GM21447 (cell line): ENCODE results near the gene MDC1.

Experiments used
- ATAC-seq: cut with Tn5 transposase; IDR thresholded peaks from one replicate; pipeline ENCODE4 v1.9.1; 2021; ENCODE audit not compliant: unreplicated experiment

MDC1 gene

DNA sequence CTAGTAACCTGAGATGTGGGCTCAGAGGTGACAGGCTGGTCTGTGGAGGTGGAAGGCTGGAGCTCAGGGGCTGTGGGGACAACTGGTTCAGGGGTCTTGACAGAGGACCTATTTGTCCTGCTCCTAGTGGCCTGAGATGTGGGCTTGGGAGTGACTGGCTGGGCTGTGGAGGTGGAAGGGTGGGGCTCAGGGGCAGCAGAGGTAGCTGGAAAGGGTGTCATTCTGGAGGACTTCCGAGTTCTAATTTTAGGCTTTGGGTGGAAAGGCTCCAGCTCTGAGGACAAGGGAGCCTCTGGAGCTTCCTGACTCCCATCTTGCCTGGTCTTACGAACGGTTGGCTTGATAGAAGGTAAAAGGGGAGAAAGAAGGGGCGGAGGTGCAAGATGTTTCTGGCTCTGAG is 11.5 kb downstream of the MDC1 start:
- ATAC-seq = no peak

DNA sequence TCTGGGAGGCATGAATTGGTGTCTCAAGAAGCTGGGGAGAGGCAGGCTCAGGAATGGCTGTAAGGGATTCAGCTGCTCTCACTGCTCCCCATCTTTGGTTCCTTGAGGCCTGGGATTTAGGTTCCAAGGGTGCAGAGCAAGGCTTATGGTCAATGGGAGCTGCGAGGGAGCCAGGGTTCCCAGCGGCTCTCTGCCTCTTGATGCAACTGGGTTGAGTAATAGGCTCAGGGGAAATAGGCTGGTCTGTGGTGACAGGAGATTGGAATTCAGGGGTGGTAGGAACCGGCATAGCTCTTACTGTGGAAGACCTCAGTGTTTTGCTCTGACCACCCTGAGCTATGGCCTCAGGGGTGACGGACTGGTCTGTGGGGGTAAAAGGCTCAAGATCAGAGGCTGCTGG is 13.3 kb downstream of the MDC1 start:
- no peak for ATAC-seq

DNA sequence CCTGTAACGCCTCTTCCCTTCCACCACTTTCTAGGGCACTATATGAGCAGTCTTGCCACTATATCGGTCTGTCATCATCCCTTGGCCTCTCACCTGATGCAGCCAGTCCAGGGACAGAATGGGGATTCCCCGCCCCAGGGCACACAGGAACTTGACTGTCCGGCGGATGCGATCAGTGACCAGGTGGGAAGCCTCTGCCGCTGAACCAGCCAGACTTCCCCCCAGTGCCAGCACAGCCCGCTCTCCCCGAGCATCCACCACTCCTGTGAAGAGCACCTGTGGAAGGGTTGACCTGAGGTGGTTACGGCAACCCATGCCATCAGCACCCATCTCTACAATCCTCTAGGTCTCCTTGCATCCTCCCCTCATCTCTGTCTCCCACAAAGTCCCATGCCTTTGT is 14.1 kb downstream of the MDC1 start:
- no peak for ATAC-seq

DNA sequence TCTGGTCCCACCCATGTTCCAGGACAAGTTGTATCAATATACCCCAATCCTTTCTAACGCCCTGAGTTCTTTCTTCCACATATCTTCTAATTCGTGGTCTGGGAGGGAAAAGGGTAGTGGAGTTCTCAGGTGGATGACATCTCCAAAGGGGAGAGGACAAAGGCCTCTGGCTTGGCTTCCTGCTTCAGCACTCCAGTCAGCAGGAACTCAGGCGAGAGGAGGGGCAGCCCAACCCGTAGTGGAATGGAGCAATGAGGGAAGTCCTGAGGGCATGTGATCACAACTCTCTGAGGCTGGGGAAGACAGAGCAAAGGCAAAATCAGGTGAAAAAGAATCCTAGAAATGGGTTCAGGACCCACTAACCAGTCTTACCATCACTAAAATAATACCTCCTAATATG is 16.7 kb downstream of the MDC1 start:
- ATAC-seq = no peak

DNA sequence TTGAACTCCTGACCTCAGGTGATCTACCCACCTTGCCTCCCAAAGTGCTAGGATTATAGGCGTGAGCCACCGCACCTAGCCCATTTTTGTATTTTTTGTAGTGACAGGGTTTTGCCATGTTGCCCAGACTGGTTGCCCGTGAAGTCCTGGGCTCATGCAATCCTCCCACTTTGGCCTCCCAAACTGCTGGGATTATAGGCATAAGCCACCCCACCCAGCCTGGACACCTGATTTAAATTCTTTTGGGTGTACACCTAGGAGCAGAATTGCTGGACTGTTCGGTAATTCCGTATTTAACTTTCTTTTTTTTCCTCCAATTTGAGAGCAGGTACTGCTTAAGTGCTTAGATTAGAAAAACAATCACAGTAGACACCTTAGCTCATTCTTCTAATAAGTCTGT is 20.6 kb downstream of the MDC1 start:
- no peak for ATAC-seq

DNA sequence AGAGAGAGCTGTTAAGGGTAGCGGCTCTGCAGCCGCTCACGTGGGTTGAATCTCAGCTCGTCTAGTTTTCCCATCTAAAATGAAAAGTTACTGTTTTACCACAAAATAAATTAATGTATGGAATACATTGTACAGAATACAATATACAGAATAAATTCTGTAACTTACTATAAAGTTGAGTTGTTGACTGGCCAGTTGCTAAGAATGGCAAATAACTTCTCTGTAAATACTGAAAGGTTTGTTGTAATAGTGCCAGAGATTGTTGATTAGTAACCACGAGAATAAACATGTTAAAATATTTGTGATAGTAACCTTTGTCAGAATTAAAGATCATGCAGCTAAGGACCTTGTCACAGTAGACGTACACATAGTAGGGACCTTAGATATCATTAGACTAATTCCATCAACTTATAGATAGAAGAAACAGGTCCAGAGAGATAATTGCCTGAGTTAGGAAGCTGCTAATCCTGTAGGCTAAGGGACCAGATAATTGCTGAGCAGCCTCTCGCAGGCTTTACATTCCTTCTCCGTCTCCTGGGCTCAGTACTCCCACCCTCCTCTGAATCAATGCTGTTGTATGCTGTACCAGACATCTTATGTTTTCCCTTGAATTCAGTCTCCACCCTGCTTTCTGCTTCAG is 25.8 kb downstream of the MDC1 start:
- no peak for ATAC-seq

DNA sequence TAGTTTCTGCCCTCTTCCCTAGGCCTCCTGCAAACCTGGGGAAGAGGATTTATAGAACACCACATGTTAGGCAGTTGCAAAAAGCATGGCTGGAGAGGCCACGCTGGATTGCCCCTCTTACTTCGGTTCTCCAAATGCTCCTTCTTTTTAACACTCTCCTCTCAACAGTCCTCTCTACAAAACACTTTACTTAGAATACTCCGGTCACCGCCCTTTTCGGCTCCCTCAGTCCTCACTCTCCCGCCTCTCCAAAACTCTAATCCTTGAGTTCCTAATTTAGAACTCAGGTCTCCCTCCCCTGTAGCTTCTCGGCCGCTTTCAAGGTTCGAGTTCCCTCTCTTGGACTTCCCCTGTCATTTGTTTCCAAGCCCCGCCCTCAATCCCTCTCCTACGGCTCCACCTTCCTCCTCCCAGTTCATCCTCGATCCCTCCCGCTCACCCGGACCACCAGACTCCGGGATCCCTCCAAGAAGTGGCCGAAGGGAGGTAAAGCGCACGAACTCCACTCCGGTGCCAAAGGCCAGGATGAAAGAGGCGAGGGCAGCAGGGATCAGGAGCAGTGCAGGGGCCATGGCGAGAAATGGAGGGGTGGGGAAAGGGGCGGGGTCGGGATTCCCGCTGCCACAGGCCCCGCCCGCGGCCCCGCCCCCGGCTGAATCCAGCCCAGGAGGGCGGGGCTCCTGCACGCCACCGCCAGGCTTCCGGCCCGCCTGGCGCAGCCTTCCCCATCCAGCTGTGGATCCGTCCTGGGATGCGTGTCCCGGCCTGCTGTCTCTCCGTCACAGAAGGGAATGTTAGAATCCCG is 26.5 kb downstream of the MDC1 start, which contains the start of gene NRM:
NRM (minus strand) TSS at position 582 of the 805 bp plus-strand sequence; CDS start at position 572, 10 bp downstream.
- ATAC-seq = peak; percentile 20

DNA sequence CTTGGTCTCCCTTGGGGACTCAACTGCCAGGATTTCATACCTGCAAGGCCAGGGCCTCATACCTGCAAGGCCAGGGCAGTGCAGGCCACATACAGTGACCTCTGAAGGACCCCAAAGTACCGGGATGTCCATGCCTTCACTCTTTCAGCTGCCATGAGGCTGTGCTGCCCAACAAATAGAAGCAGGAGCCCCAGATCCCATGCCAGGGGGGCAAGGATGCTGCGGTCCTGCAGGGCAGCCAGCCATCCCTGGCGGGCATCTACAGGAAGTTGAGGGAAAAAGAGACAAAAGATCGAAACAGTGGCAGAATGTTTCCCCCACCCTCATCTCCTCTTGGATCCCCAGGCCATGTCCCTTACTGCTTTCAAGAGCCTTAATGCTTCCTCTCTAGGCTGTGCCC is 27.1 kb downstream of the MDC1 start:
- no peak for ATAC-seq

DNA sequence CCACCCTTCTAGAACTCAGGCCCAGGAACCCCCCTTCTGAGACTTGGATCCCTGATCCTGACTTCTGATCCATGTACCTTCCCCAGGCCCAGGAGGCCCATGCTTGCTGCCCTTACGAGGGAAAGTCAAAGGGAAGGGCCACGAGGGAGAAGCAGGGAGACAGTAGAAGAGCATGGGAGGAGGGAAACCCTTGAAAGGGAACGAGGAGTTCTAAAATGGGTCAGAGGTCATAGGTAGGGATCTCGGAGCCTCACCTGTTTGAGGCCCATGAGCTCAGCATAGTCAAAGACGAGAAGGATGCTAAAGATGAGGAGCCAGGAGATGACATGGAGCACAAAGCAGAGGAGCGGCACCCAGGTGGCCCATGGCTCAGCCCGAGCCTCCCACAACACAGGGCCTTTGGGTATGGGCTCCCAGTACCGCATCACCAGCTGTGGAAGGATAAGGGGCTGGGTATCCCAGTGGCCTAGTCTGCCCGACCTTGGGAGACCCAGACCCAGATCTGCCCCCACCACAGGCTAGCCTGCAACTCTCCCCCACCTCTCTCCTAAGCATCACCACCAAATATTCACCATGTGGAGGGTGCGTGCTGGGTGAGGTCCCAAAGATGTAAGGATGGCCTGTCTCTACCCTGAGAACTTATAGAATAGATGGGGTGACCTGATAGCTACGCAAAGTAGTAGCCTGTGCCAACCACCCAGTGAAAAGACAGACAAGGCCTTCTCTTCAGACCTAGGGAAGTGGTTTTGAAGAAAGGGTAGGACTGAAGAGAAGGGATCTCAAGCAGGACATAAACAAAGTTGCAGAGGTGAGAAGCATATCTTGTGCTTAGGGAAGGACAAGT is 27.8 kb downstream of the MDC1 start:
- ATAC-seq = no peak

DNA sequence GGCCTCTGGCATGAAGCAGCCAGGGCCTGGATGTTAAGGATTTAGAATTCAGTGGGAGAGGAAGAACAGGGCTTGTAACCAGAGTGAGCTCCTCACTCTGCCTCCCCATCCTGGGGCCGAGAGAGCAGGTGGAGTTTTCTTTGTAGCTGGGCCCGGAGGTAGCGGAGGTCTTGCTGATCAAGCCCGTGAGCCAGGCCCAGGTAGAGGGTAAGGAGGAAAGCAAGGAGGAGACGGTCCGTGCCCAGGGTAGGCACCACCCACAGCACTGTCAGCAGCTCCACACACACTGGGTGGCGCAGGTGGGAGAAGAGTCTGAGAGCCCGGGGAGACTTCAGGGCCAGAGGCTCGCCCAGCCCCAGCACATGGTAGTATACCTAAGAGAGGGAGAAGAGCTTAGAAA is 28.5 kb downstream of the MDC1 start:
- no peak for ATAC-seq

DNA sequence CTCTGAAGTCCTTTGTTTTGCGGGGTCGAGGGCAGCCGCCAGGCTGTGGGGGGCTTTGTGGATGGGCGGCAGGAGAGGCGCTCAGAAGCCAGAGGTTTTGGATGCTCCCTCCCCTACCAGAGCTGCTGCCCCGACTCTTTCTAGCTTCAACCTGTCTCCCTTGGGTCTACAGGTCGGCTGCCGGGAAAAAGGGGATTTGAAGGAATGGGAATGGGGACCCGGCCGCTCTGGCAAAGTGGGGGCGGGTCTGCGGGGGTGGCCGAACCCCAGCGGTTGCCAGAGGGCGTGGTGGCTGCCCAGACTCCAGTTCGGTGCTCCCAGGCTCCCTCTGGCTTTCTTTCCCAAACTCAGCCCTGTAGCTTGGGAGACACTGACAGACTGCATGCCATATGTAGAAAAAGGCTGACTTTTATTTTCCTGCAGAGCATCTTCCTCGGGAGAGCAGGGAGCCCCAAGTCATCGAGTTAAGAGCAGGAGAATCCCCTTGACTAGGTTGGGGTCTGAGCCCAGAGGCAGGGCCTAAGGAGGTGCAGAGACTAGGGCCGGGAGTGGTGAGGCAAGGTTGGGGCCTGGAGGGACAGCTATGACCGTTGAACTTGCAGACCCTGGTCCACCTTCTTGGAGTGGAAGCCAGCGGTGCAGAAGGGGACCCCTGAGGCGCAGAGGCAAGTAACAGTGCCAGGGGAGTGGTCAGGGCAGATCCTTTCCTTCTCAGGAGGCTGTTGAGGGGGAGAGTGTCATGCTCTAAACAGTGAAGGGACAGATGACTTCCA is 29.2 kb downstream of the MDC1 start:
- ATAC-seq = no peak

DNA sequence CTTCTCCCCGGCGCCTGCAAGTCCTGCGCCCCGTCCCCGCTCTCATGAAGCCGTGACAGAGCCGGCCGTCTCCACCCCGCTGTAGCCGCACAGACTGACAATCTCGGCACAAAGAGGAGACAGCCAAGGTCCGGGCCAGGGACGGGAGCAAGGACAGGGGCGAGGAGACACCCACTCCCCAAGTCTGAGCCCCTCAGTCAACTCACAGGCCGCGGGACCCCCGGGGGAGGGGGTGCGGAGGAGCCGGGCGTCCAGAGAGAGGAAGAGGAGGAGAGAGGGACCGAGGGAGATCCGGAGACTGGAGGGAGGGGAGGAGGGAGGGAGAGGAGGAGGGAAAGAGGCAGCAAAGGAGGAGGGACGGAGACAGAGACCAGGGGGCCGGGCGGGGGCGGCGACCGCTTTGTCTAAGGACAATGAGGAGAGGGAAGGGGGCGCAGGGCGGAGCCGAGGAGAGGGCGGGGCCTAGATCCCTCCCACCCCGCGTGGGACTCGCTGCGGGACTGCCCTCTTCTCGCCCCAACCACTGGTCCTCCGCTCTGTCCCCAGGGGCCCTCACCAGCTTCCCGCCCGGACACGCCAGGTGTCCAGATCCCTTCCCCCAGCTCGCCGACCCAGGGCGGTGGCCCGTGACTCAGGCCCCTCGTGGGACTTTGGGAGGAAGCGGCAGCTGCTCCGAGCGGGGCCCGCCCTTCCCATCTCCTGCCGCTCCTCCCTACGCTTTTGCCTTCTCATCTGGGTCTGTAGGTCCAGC is 30.0 kb downstream of the MDC1 start:
- ATAC-seq = peak; percentile 41

DNA sequence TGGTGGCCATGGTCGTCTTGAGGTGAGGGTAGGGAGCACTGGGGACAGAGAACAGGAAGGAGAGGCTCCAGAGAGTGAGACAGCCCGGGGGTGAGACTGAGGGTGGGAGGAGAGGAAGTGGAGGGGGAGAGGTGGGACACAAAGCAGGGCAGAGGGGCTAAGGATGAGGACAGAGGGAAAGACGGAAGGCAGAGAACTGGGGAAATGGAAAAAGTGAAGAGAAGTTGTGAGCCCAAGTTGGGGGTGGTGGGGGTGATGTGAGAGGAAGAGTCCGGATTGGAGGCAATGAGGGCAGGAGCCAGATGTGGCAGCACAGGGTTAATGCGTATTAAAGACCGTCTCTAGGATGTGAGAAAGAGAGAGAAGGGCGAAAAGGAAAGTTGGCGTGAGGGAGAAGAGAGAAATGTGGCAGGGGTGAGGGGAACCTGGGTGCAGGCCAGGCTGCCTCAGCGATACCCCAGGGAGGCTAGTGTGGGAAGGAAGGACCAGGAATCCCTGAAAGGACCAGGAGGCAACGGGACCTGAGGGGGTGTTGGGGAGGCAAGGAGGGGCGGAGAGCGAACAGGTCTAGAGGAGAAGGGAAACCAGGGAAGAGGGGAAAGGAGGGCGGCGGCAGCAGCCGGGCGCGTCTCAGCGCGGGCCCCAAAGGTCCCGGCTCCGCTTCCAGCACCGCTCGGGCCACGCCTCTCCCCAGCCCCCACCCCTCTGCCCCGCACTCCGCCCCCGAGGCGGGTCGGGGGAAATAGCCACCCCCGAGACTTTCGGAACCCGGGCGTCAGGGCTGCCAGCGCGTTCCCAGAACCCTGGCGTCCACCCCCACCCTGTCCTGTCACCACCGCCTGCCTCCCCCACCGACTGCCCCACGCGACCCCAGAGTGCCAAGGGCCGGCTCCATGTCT is 30.8 kb downstream of the MDC1 start, which contains the start of gene PPP1R18:
PPP1R18 (minus strand) TSS at position 637 of the 899 bp plus-strand sequence; CDS start at position 10, 627 bp downstream.
- ATAC-seq = no peak

DNA sequence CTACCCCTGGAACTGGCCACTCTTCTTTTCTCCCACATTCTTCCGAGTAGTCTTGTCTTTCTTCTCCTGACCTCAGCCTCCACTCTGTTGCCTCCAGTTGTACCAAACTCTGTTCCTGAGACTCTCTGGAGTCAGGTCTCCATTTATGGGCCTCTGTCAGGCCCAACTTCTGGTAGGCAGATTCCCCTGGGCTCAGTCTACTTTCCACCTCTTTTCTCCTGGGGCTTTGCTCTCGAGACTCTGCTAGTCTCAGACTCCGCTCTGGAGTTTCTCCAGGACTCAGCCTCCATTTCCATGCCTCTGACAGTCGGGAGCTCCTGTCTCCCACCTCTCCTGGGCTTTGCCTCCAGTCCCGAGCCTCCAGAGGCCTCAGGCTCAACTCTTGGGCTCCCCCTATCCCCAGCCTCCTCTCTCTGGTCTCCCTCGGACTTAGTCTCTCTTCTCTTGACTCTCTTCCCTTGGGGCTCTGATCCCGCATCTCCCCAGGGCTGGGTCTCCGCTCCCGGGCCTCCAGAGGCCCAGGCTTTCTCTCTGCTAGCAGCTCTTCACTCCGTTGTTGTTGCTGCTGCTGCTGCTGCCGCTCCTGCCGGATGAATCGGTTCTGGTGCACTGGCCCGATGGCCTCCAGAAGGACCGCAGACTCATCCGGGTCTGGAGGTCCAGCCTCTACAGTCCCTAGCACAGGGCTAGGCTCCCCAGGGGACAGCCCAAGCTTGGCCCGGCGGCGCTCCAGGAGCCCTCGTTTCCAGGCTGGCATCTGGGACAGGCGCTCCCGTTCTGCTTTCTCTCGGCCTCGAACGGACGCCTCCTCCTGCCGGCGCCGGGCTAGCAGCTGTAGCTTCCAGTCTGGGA is 31.7 kb downstream of the MDC1 start:
- no peak for ATAC-seq

DNA sequence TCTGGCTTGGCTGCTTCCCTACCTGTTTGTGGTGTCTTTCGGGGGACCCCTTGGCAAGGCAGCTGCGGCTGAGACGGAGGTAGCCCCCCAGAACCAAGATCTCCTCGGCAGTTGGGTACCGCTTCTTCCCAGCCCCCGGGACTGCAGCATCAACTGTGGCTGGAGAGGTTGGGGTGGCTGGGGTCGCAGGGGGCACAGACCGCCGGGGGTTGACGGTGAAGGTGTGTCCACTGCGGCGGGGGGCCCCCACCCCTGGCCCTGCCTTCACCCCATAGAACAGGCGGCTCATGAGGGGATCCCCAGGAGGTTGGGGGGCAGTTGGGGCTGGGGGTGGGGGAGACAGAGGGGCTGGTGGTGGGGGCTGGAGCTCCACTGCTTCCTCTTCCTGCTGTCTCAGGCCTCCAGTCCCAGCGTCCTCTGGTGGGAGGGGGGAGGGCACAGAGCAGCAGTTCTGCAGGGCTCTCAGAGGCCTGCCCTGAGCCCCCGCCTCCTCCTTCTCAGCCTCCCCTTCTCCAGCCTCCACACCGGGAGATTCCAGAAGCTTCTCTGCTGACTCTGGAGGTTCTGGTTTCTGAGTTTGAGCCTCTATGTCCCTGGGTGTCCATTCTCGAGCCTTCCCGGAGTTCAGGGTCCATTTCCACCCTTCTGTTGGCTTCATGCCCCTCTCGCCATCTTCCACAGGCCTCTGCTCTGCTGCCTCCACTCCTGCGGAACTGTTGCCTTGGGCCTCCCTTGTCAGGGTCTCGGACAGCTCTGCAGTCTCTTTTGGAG is 32.5 kb downstream of the MDC1 start:
- no peak for ATAC-seq

DNA sequence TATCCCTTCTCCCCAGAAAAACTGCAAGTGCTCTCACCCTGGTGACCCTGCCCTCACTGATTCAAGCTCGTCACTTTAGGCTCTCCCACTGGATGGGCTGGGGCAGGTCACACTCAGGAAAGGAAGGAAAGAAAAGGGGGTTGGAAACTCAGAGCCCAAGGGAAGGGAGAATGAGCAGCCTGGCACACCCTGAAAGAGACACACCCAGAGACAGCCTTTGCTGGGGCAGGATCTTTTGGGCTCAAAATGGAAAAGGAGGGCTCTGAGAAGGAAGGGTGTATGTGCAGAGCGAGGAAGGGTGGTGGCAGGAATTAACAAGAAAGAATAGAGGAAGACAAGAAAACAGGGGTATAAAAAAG is 33.1 kb downstream of the MDC1 start:
- ATAC-seq = no peak

DNA sequence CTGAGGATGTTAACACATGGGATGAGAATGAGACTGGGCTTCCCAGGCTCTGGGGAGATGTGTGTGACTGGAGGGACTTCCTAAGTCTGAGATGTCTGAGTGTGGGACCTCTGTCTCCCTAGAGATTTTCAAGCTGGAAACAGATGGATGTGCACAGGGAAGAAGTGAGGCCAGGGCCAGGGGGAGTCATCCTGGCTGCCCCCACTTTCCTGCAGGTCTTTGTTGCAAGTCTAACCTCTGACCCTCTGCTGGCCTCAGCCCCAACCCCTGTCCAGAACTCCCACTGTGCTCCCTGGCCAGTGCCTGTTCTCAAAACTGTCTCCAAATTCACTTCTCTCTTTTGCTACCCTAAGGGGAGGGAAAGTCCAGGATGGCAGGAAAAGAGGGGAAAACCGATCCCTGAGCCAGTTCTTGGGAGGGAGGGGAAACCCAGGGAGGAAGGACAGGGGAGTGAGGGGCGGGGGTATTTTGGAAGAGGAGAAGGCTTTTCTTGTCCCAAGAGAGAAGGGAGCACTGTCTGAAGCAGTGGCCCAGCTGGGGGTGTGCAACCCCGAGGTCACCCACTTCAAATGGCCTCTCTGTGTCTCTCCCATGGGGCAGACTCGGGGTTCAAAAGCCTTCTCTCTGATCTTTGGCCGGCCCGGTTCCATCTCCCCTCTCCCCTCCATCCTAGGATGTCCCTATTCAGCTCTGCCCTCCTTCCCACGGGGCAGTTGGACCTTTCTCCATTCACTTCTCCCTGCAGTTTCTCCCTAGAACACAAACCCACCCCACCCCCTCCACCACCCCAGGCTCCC is 33.7 kb downstream of the MDC1 start:
- no peak for ATAC-seq
